ENCODE data around the gene EHBP1.

EHBP1 gene

GRCh38 chr2:62817348-62817747 lies 111.8 kb downstream of the EHBP1 start:
- no peak overlapping the region for H3K4me3 ChIP-seq (ENCODE audit: low read depth, low read length)
- POLR2A ChIA-PET: no interaction called here
- CTCF ChIA-PET: no interaction called here
- no peak for DNase-seq (ENCODE audit: low read depth, low spot score)
- TF ChIP-seq CTCF (IDR thresholded peaks at IDR 0.05; ENCODE audit: insufficient read depth, low read length, missing control alignments): no peak

GRCh38 chr2:62817995-62818713 lies 112.6 kb downstream of the EHBP1 start:
- CTCF ChIA-PET: interaction anchor here (1.4 kb wide), 1 partner anchor 370 kb away, joined by 5 read pairs; no protein-coding TSS in a partner anchor
- POLR2A ChIA-PET: no interaction called here
- DNase-seq (ENCODE audit: low read depth, low spot score): no peak
- TF ChIP-seq CTCF (IDR thresholded peaks at IDR 0.05; ENCODE audit: insufficient read depth, low read length, missing control alignments): no peak
- H3K4me3 ChIP-seq (ENCODE audit: low read depth, low read length): no peak overlapping the region

GRCh38 chr2:62822549-62822948 lies 117.0 kb downstream of the EHBP1 start:
- no peak overlapping the region for H3K4me3 ChIP-seq (ENCODE audit: low read depth, low read length)
- POLR2A ChIA-PET: no interaction called here
- no peak for TF ChIP-seq CTCF (IDR thresholded peaks at IDR 0.05; ENCODE audit: insufficient read depth, low read length, missing control alignments)
- CTCF ChIA-PET: interaction anchor here (1.7 kb wide), 1 partner anchor 412 kb away, joined by 5 read pairs; no protein-coding TSS in a partner anchor
- DNase-seq (ENCODE audit: low read depth, low spot score): no peak

- H3K4me3 ChIP-seq (ENCODE audit: low read depth, low read length): no peak overlapping the region
- DNase-seq (ENCODE audit: low read depth, low spot score): no peak
- ChIA-PET POLR2A (no interaction called here), CTCF (interaction anchor here (1.7 kb wide), 1 partner anchor 413 kb away, joined by 5 read pairs; no protein-coding TSS in a partner anchor)
- no peak for TF ChIP-seq CTCF (IDR thresholded peaks at IDR 0.05; ENCODE audit: insufficient read depth, low read length, missing control alignments)
Observed at GRCh38 chr2:62824388-62824787, 118.9 kb downstream of the EHBP1 start.

- TF ChIP-seq CTCF (IDR thresholded peaks at IDR 0.05; ENCODE audit: insufficient read depth, low read length, missing control alignments): no peak
- ChIA-PET CTCF (no interaction called here), POLR2A (no interaction called here)
- no peak overlapping the region for H3K4me3 ChIP-seq (ENCODE audit: low read depth, low read length)
- no peak for DNase-seq (ENCODE audit: low read depth, low spot score)
Observed at GRCh38 chr2:62826141-62826540, 120.6 kb downstream of the EHBP1 start.

GRCh38 chr2:62826953-62827675 lies 121.6 kb downstream of the EHBP1 start:
- DNase-seq (ENCODE audit: low read depth, low spot score): no peak
- ChIA-PET POLR2A (no interaction called here), CTCF (no interaction called here)
- TF ChIP-seq CTCF (IDR thresholded peaks at IDR 0.05; ENCODE audit: insufficient read depth, low read length, missing control alignments): no peak
- no peak overlapping the region for H3K4me3 ChIP-seq (ENCODE audit: low read depth, low read length)

Data from AG04449 (cell line).